ENCODE data around the gene ANKRD17. TPM values are rescaled to one million over a fixed set of nuclear protein-coding genes. Genes with fewer than 3 reads are reported as not detected.
A peak's percentile ranks its signal among the peaks of the same experiment; 100 is the strongest.
"Not testable (repeated sequence)": the region's sequence is repeated elsewhere in the genome, so short reads cannot be mapped to it uniquely, and the experiment has no call there.

ANKRD17 gene
- total RNA-seq, 1 experiment from 2014 or later: 17.6 TPM

DNA sequence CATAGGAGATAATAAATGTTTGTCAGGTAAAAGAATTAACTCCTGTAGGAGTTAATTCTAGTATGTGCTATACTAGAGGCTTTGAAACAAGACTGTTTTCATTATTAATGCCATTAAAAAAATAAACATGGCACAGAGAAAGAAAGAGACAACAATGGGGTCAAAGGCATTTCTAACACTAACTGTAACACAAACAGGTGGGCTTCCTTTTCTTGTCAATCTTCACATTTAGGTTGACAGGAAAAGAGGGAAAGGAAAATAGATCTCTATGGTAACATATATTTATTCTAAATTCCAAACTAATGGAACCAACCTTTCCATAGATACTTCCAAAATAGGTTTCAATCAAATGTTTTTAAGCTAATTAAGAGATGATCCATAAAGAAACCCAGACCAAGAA, 9.8 kb downstream of the ANKRD17 start:
- DNase-seq (ENCODE audit: low spot score): no peak

DNA sequence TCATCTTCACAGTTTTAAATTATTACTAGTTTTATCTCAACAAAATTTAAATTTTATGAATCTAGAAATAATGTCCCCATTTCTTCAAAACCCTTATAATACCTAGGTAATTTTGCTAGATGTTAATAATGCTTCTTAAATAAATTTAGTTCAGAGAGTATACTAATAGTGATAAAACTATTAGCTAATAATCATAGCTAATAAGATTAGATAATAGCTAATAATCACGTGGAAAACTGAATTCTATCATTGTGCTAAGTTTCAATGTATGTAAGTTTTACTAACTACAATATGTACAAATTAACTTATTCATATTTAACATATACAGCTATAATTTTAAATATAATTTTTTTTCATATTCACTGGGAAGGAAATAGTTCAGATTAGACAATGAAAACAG, 10.2 kb downstream of the ANKRD17 start:
- no peak for DNase-seq (ENCODE audit: low spot score)

DNA sequence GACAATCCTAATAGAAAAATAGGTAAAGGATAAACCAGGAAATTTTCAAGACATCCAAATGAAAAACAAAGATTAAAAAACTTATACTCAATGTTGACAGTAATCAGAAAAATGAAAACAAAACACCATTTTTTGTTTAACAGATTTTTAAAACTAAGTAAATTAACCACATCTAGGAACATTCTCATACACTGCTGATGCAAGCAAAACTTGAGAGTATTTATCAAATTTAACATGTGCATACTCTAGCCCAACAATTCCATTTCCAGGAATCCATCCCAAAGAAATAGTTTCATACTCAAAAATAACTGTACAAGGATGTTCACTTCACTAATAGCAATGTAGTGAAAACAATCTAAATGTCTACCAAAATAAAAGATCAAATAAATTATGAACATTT, 11.5 kb downstream of the ANKRD17 start:
- DNase-seq (ENCODE audit: low spot score): no peak

DNA sequence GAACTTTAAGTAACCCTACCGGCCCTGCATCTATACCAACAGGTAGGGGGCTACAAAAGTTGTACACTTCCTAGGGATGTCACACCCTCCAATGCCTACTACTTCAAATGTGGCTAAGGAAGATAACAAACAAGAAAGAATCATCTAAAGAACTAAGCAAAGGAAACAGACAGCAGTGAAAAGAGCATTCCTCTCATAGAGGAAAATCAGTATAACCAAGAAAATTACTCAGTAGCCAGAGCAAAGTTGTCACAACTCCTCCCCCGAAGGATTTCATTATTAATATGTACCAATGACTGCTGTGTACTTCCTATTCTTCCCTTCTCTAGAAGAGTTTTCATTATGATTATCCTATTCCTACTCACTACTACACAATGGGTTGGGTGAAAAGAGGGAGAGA, 12.6 kb downstream of the ANKRD17 start:
- DNase-seq (ENCODE audit: low spot score): no peak

DNA sequence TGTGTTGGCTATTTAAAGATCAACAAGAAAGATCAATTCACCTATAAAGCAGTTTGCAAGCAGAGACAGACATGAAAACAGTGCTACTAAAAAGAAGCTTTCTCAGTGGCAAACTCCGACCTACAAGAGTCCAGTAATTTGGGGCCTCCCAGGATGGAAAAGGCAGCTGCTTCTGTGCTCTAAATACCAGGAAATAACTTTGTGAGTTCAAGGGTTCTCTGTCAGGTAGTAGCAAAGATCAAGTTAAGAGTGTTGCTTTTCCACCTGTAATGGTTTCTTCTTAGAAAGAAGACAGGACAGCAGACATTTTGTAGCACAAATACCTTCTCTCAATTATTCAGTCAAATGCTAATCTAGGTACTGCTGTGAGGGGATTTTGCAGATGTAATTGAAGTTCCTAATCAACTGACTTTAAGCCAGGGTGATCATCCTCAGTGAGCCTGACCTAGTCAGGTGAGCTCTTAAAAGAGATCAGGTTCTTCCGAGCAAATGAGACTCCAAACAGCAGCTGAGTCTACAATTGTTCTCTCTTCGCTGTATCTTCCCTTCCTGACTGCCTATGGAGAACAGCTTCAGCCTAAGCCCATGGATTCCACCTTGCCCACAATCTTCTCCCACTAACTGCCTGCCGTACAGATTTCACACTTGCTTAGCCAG, 13.5 kb downstream of the ANKRD17 start:
- no peak for DNase-seq (ENCODE audit: low spot score)

DNA sequence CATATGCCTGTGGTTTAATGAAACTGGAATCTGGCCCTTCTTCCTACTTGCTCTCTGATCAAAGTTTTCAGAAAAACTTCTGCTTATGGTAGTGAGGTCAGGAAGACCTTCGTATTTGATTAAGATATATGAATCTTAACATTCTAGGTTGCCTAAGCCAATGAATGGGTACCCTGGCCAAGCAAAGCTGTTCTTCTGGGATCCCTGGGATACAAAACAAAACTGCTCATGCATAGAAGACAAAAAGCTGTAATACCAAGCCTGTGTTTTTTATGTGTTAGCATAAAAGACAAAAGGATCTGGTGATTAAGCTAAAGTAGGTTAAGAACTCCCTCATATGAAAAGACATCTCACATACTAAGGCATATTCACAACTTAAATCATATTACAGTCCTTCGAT, 21.6 kb downstream of the ANKRD17 start:
- no peak for DNase-seq (ENCODE audit: low spot score)

DNA sequence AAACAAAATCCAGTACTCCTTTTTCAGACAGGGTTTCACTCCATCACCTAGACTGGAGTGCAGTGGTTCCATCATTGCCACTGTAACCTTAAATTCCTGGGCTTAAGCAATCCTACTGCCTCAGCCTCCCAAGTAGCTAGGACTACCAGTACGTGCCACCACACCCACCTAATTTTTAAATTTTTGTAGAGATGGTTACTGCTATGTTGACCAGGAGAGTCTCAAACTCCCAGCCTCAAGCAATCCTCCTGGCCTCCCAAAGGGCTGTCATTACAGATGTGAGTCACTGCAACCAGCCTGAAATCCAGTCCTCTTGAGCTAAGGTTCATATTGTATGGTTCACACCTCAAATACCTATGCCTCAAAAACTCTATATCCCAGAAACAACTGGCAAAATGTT, 22.4 kb downstream of the ANKRD17 start:
- DNase-seq (ENCODE audit: low spot score): no peak

DNA sequence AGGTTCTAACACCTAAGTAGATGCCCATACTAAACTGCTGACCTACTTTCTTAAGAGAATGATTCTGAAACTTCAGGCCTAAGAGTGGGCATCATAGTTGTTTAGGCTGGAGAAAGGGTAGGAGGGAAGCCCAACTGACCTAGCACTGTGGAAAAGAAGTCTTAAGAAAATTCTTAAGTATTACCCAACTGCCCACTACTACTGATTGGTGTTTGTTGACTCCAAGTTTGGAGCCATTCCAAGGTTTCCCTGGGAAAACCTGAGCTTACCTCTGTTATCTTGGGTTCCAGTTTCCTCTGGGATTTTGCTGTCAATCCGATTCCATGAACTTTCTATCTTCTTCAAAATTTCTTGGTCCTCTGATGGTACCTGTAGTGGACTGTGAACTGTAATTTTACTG, 23.9 kb downstream of the ANKRD17 start:
- no peak for DNase-seq (ENCODE audit: low spot score)

DNA sequence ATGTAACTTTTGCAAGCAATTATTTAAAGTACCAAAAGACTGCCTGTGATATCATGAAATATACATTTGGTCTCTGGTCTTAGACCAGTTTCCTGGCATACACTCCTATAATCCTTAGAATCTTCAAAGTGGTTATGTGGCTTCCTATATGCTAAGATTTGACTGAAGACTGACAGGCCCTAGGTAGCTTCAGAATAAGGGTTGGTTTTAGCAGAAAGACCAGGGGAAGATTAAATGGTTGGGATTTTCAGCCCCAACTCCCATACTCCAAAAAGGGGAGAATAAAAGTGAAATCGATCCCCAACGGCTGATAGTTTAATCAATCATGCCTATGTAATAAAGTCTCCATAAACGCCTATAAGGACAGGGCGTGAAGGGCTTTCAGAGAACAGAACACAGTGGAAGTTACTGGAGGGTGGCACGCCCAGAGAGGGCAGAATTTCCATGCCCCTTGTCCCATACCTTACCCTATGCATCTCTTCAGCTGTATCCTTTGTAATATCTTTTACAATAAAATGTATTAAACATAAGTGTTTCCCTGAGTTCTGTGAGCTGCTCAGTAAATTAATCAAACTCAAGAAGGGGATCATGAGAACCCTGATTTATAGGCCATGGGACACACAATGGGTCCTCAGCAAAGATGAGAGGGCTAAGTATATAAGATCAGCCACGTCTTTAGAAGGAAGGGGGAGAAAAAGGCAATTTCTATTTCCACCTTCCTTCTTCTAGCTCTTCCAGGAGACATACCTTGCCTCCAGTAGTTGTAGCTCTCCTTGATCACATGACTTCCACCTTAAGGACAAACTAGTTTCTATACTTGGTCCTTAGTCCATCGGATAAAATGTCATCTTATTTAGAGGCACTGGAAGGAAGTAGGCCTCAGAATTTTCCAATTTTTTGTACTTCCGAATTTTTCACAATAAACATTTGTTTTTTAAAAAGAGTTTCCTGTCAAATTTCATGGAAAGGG, 26.8 kb downstream of the ANKRD17 start:
- no peak for DNase-seq (ENCODE audit: low spot score)

DNA sequence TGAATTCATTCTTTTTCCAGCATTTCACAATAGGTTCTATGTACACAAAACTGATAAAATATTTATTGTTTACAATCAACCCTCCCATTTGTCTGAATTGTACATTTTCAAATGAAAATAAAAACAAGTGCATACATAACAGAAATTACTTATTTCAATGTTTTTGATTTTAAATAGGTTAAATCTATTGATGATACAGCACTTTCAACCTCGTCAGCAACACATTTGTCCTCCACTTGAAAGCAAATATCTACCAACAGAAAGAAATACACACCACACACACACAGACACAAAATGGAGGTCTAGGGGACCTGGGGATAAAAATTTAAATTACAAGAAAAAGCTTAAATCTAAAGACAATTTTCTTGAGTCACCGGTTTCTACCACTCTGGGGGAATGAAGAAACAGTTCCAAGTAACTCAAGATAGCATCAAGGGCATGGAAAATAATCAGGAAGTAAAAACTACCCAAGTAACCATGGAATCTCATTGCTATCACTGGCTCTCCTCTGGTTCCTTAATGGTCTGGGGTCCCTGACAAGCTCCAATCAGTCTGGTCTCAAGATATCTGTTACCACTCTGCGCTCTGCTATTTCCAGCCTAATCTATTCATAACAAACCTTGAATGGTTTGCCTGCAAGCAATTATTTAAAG, 27.6 kb downstream of the ANKRD17 start:
- DNase-seq (ENCODE audit: low spot score): no peak

DNA sequence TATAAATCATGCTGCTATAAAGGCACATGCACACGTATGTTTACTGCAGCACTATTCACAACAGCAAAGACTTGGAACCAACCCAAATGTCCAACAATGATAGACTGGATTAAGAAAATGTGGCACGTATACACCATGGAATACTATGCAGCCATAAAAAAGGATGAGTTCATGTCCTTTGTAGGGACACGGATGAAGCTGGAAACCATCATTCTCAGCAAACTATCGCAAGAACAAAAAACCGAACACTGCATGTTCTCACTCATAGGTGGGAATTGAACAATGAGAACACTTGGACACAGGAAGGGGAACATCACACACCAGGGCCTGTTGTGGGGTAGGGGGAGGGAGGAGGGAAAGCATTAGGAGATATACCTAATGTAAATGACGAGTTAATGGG, 29.8 kb downstream of the ANKRD17 start:
- not testable (repeated sequence) for DNase-seq (ENCODE audit: low spot score)

DNA sequence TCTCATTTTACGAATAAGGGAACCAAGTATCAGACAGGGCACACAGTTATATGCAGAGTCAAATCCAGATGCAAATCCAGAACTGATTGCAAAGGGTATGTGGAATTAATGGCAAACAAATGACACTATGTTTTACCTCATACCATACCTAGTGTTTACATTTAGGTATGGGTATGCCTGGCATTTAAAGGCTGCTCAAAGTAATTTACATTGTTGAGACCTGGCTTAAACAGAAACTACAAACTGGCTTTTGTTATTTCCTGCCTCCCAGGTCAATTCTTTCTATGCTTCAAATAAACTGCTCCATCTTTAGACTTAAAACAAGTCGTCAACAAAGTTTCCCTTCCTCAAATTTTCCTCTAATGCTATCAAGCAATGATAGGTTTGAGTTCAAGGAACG, 33.7 kb downstream of the ANKRD17 start:
- DNase-seq (ENCODE audit: low spot score): no peak

DNA sequence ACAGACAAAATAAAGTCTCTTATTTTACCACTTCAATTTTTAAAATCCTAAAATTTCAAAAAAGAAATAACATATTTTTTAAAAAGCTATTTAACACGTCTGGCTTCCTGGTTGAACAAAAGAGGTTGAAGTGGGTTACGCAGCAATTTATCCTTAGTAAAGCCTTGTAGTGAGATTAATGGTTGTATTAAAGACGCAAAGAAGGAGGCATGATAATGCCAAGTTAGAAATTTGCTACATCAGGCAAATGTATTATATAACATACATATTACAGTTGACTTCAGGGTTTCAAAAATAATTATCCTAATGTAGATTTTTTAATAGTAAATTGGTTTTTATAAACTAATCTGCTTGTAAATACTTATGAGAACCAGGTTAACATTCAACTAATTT, 35.3 kb downstream of the ANKRD17 start:
- DNase-seq (ENCODE audit: low spot score): no peak

DNA sequence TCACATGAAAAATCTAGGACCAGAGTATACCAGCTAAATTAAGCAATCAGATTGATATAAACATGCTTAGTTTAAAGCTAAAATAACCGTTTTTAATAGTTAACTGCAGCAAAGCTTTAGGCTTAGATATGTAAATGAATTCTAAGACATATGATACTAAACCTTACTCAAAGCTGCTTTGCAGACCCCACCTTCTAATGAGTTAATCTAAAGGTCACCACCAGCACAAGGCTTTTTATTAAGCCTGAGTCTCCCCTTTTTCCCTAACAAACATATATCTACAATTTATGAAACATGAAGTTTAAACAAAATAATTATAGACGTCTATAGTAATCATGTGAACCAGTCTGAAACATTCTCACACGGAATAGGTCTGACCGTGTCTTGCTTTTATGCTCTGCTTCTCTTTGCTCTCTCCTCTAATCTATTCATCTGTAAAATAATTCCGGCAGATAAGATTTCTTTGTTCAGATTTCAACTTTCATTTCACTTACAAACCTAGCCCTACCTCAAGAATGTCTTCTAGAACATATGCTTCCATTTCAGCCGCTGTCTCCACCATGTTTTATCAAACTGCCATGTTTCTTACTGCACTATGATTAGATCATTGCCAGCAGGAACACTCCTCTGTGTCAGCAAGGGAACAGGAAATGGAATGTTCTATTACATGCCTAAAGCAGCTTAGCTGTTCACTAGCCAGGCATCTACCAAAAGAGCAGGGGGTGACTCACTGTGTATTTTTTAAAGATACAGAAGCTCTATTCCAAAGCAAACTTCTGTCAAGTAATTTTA, 35.9 kb downstream of the ANKRD17 start:
- DNase-seq (ENCODE audit: low spot score): peak; percentile 83

DNA sequence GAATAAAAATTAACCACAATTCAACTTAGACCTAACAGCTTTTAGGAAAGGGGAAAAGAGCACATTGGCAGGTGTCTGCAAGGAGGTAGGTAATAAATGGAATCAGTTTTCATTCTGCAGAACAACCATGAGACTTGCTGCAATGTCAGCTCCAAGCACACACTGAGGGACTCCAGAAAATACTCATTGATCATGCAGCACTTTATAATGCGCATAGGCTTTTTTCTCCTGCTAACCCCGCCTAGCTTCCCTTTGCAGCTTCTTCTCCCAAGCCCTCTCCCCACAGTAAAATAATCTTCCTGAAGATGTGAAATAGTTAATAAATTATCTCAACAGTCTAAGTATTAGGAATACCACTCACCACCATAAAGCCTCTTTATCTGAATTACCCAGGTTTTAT, 36.9 kb downstream of the ANKRD17 start:
- no peak for DNase-seq (ENCODE audit: low spot score)

DNA sequence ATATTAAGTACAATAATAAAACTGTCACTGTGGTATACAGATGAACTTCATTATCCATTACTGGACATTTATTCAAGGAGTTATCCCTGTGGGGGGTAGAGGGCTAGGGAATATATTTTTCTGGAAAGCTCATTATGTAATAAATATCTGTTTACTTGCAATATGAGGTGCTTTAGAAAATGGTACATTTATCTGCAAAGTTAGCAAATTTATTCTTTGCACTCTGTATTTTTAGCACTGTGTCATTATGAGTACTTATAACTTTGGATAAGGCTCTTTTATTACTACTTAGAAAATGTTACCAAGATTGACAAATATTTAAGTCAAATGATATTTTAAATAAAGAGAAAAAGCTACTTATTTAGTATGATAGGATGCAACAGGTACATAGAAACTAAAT, 37.8 kb downstream of the ANKRD17 start:
- DNase-seq (ENCODE audit: low spot score): no peak

DNA sequence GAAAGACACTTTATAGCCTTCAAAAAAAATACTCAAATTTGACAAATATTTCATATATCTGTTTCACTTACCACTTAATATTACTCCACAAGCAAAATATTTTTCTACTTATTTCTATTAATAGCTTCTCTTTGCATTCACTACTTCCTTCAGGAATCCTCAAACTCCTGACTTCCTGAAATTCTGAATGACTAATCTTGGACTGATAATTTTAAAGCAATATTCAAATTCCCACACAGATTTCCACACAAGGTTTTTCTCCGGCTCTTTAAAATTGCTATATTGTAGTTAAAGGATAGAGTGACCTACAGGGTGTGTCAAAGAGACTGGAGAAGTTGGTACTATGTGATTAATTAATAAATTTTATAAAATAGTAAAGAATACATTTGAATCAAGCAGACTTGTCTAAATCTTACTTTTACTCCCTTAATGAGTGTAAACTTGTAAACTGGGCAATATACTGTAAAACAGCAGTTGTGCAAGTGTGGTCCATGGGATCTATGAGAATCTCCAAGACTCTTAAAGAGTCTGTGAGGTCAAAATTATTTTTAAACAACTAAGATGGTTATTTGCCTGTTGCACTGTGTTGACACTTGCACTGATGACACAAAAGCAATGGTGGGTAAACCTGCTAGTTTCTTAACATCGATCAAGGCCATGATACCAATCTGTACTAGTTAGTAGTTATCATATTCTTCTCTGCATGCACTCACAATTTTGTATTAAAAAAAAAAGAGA, 44.5 kb downstream of the ANKRD17 start:
- DNase-seq (ENCODE audit: low spot score): no peak

DNA sequence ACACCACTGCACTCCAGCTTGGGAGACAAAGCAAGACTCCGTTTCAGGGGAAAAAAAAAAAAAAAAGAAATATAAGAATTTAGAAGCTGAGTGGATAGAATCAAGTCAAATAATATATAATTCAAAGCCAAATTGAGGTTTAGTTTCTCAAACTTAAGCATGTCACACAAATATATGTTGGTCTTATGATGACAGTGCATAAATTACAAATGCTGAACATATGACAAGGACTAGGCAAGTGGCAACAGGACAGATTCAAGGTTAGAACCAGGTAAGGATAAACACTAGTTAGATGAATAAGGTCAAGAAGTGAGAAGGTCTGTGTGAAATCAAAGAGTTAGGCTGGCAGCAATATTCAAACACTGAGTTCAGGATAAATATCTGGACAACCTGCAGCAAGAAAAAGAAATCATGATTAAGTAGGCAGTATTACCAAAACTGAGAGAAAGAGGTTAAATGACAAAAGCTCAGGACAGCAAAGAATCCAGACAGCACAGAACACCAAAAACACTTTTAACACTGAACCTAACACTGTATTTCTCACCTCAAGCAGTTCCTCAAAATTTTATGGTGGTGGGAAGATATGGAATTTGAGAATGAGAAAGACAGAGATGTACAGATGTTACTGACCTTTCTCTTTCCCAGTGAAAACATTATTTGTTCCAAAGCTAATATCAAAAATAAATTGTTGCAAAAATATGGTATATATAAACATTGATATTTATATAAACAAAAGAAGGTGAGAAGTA, 45.4 kb downstream of the ANKRD17 start:
- no peak for DNase-seq (ENCODE audit: low spot score)

DNA sequence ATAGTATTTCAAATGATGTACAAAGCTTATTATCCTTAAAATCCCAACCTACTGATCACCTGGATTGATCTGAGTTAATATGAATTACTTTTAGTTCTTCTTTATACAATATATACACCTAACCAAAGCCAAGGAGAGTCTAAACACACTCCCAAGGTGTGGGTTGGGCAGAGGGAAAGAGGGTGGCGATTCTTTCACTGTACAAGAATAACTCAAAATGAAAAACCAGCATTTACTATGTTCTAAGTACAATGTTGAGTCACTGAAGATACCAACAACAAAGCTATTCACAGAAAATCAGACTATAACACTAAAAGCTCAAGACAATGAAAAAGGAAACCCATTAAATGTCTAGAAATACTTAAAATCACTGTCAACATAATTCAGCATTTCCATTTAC, 46.6 kb downstream of the ANKRD17 start:
- no peak for DNase-seq (ENCODE audit: low spot score)

DNA sequence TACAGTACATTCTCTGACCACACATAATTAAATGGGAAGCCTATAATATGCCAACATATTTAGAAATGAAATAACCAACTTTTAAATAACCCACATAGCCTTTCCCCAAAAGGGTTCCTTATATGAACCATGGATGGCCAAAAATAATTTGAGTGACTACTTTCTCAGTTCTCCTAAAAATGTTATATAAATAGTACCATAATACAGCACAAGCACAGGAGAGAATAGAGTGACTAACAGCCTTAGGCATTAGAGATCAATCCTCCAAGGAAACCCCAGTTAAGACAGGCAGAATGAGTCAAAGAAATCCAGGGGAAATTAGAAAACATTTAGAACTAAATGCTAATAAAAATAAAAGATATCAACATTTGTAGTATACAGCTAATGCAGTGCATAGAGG, 50.2 kb downstream of the ANKRD17 start:
- DNase-seq (ENCODE audit: low spot score): no peak

DNA sequence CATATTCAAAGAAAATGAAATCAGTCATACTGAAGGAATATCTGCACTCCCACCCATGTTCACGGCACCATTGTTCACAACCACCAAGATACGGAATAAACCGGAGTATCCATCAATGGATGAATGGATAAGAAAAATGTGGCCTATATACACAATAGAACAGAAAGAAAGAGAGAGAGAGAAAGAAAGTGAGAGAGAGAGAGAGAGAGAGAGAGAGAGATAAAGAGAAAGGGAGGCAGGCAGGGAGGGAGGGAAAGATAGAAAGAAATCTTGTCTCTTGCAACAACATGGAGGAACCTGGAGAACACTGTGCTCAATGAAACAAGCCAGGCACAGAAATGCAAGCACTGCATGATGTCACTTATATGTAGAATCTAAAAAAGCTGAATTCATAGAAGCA, 52.4 kb downstream of the ANKRD17 start:
- DNase-seq (ENCODE audit: low spot score): no peak

Data from A172 (cell line).